OCI-LY1 (cell line): ENCODE measurements around the gene PTPRU.

Experiments
- CTCF ChIP-seq: fragments of 200-600 bp; sonication (generic), shearing (Covaris generic); IDR thresholded peaks from 2 replicates; pipeline ENCODE4 v1.5.1; 2017; ENCODE audit warnings: mild to moderate bottlenecking, antibody characterized with exemption, low read length, moderate library complexity, mixed read lengths
- EZH2 ChIP-seq: fragments of 200-600 bp; sonication (generic), shearing (Covaris generic); IDR thresholded peaks from 2 replicates; pipeline ENCODE4 v1.8.0; 2017; ENCODE audit warnings: borderline replicate concordance, mixed run types, mild to moderate bottlenecking, antibody characterized with exemption, low read length, moderate library complexity, mixed read lengths

- TF ChIP-seq CTCF, result no peak
- TF ChIP-seq EZH2, result no peak
Measured at GRCh38 chr1:29240986-29241385, 4.7 kb downstream of the PTPRU start.
